HG02981 (cell line): ENCODE measurements around the gene CFC1B.
"Not testable (repeated sequence)": the region's sequence is repeated elsewhere in the genome, so short reads cannot be mapped to it uniquely, and the experiment has no call there.

Experiments
- ATAC-seq: cut with Tn5 transposase; IDR thresholded peaks from one replicate; pipeline ENCODE4 v1.9.1; 2021; ENCODE audit warnings: mild to moderate bottlenecking, moderate library complexity; ENCODE audit not compliant: unreplicated experiment

CFC1B gene

DNA sequence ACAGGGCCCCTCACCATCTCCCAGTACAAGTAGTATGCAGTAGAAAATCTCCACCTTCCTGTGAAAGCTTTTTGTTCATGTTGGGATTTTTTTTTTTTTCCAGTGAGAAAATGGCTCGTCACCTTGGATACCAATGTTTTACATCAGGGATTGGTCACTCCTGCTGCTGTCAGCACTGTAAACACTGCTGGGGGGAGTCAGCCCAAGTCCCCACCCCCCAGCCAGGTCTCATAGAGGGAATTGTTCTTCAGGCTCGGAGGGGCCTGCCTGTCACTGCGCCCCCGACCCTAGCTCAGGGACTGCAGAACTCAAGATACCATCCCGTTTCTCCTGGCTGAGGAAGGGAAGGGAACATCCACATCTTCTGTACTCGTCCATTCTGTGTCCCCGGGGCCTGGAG lies at the start of gene CFC1B:
CFC1B (plus strand) TSS at position 231 of the 400 bp plus-strand sequence. CDS start 263 bp downstream, outside the sequence.
- ATAC-seq, result not testable (repeated sequence)

DNA sequence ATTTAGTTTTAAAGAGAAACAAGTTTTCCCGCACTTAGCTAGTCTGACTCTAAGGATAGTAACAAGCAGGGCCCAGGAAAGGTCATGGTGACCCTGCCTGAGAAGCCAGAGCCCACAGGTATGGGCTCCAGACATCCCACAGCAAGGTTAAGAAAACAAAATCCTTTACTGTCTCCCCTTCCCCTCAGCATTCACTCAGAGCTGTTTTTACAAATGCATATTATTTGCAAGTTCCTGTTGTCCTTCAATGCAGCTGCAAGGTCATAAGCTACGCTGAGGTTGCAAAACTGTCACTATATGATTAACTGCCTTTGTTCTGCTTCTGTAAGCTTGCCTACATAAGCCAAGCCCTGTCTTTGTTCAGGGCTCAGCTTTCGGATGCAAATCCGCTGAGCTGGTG lies 29.9 kb upstream of the CFC1B start:
- ATAC-seq, result not testable (repeated sequence)

DNA sequence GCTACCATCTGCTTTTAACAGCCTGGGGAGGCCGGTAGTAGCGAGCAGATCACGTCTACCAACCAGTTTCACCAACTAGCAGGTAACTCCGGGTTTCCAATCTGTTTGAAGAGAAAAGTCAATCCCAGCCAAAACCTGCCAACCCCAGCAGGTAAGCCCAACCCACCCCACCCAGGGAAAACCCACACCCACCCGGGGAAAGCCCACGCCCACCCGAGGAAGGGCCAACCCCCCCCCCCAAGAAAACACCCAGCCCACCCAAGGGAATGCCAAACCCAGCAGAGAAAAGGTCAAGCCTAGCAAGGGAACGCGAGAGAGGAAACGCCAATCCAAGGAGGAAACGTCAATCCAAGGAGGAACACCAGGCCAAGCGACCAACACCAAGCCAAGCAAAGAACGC lies 11.8 kb upstream of the CFC1B start, which contains the start of gene POTEI:
POTEI (minus strand) TSS at position 101 of the 400 bp plus-strand sequence; CDS start at position 8, 93 bp downstream.
- not testable (repeated sequence) for ATAC-seq

DNA sequence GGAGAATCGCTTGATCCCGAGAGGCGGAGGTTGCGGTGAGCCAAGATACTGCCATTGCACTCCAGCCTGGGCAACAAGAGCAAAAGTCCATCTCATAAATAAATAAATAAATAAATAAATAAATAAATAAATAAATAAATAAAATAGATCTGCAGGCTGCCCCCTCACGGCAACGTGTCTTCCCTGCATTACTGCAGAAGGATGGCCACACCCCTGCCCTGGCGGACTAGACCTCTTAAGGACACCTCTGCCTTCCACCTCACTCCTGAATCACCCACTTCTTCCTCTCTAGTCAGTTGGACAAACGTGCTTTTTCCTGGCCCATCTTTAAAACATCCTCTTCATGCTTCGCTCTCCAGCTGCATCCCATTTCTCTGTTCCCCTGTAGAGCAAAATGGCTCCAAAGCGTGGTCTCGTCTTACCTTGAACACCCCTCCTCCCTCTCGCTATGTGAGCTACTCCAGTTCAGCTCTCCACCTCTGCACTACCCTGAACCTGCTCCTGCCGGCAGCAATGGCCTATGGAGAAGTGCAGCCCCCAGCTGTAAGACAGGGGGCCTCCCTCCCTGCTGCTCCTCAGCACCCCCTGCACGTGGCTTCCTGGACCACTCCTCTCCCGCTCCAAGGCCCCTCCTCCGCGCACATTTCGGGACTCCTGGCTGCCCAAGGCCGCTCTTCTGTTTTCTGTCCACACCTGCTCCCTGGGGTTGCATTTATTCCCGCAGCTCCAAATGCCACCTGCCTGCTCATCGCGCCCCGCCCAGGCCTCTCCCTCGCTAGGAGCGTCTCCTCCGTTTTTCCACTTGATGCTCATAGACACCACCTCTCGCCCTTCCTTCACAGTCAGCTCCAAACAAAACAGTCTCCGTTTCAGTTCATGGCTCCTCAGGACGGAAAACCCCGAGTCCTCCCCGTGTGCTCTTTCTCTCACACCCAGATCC lies 9.9 kb upstream of the CFC1B start:
- not testable (repeated sequence) for ATAC-seq

DNA sequence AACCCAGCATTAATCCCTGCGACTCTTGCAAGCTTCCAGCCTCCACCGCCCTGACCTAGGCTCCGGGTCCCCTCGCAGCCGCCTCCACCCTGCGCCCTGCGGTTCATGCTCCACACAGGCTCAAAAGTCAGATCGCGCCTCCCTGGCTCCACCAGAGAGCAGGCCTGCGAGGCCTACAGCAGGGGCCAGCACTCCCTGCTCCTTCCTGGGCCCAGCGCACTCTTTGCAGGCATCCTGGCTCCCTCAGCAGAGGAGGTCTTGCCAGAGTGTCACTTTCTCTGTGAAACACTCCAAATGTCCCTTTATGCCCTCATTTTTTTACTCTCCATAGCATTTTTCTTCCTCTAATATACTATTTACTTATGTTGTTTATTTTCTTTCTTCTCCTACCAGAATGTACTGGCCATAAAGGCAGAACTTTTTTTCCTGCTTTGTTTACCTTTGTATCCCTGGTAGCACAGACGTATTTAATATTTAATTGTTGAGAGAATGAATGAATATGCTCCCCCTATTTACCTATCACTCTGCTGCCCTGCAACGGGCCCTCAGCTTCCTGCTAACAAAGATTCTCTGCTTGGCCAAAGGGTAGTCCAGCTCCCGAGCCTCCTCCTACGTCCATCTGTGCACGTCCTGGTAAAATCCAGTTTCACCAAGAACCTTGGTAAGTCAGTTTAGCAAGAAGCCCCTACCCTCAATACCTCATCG lies 9.1 kb upstream of the CFC1B start:
- ATAC-seq, result not testable (repeated sequence)

DNA sequence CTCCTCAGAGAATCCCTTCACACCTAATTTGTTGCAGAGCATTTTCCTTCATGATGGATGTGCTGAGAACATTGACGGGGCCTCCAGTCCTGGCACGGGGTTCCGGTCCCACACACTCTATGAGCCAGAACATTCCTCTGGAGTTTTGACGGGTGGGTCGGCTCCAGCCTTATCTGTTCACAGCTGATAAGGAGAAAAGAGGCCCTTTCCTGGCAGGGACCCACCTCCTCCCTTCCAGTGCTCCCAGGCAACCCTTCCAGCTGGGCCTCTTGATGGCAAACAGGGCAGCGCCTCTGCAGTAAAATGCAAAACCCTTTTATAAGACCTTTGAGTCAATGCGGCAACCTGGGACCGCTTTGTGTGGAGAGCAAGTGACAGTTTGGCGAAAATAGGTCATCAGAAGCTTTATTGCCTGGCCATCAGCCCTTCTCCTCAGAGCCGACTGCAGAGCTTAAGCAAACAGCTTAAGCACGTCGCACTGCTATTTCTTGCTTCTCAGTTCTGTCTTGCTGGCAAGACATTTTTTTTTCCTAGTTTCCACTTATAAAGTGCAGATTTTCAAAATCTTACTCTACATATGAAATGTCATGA lies 2.4 kb upstream of the CFC1B start:
- not testable (repeated sequence) for ATAC-seq

DNA sequence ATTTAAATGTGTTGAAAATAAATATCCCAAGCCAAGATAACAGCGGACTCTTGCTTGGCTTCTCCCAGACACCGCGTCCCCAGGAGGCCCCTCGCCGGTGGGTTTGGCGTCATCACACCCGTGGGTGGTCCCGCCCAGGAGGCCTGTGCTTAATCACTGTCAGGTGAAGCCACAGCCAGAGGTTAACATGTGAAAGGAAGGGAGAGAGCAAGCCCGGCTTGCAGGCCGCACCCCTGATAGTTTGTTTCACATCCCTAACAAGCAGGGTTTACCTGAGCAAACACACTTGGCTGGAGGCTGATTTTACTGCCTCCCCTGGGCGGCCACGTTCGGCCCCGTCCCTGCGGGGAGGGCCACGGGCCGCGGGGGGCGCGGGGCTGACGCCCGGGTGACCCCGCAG lies 1.4 kb downstream of the CFC1B start:
- ATAC-seq, result not testable (repeated sequence)

DNA sequence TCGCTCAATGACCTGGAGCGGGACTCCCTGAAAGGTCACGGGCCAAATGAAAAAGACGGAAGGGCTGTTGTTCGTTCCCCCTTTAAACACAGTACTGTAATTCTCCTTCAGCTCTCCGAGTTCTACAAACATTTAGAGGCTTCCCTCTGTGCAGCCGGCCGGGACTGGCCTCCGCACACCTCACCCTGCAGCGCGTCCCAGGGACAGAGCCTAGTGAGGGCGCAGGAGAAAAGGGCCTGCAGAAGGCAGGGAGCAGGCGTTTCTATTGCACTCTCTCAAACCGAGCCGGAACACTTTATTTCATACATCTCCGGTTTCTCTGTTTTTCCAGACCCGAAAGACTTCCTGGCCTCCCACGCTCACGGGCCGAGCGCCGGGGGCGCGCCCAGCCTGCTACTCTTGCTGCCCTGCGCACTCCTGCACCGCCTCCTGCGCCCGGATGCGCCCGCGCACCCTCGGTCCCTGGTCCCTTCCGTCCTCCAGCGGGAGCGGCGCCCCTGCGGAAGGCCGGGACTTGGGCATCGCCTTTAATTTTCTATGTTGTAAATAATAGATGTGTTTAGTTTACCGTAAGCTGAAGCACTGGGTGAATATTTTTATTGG lies 6.4 kb downstream of the CFC1B start:
- ATAC-seq, result not testable (repeated sequence)

DNA sequence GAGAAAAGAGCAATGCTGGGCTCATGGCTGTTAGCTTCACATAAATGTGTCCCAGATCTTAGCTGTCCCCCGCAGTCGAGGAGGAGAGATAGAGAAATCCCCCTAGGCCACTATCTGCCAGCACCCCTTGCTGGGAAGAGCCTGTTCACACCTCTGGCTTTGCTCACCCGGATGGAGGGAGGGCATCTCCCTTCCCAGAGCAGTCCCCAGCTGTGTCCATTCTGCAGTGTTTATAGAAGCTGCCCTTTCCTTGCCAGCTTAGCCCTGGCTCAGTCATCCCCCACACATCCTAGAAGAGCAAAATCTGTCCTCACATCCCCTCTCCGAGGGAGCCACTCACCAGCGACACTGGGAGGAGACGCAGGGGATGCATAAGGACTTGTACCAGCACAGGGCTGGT lies 8.5 kb downstream of the CFC1B start:
- ATAC-seq, result not testable (repeated sequence)

DNA sequence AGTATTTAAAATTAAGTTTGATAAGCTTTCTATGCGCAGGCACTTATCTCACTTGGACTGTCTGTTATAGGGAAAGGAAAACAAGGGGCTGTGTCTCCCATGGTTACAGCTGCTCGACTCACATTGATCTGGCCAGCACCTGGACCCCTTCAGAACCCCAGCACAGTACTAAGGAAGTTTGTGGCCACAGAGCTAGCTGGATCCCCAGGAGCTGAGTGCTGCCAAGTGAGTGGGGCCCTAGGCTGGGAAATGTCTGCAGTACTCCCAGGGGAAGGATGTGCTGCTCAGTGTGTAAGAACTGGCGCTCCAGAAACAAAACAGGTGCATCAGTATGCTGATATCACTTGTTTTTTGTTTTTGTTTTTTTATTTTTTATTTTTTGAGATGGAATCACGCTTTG lies 9.2 kb downstream of the CFC1B start:
- not testable (repeated sequence) for ATAC-seq

DNA sequence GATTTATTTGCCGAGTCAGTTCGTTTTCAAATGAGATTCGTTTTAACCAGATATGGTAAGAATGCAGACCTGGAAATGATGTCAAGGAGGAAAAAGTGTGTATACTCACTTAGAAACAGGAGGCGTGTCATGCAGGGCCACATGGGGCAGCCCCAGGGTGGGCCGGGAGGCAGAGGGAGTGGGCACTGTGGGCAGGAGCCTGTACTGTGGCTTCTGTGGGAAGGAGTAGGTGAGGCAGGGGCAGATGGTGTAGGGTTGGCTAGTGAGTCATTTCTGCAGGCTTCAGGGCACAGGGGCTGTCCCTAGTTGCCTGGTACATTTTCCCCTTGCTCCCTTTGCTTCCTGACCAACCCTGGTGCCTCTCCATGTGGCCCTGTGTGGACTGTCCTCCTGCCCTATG lies 10.2 kb downstream of the CFC1B start:
- ATAC-seq, result peak; percentile 72

DNA sequence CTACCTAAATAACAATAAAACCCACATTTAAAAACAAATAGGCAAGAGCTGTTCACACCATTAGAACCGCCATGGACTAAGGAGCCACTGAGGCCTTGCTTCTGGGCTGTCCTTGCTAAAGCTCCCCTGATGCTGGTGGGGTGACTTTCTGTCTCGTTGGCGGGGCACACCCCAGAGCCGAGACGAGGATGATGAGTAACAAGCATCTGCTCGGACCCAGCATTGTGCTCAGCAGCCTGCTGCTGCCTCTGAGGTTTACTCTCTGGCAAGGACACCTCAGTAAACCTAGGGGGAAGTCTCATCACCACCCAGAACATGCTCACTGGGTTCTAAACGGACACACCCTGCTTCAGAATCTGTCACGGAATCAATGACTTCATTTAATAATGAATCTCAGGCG lies 10.7 kb downstream of the CFC1B start:
- not testable (repeated sequence) for ATAC-seq

DNA sequence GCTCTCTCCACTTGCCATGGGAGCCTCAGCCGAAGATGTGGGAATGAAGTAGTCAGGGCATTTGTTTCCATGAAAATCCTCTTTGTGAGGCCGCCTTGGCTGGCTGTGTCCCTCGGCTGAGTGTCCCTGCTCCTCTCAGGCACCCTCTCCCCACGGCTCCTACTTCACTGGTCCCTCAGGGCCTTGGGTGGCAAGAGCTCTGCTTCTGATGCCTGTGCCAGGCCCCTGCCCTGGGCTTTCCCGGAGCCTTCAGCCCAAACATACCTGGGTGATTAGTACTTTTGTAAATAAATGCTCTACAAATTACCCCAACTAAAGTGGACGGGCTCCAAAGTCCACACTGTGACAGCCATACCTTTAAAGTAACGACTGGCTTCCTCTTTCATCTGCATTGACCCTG lies 15.6 kb downstream of the CFC1B start:
- ATAC-seq, result not testable (repeated sequence)

DNA sequence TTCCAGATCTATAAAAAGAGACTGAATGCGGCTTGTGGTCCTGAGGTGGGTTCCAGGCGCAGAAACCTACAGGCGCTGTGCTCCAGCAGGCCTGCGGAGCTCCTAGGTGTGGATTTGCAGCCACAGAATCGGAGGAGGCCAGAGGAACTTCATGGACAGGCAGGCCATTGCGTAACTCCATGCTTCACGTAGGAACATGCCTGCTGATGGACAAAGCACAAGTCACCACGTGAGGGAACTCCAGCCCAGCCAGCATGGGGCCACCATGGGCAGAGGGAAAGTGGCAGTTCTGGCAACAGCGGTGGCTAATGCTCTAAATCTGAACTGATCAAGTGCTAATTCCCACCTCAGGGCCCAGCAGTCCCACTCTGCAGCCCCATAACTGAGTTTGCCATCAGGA lies 17.2 kb downstream of the CFC1B start:
- not testable (repeated sequence) for ATAC-seq

DNA sequence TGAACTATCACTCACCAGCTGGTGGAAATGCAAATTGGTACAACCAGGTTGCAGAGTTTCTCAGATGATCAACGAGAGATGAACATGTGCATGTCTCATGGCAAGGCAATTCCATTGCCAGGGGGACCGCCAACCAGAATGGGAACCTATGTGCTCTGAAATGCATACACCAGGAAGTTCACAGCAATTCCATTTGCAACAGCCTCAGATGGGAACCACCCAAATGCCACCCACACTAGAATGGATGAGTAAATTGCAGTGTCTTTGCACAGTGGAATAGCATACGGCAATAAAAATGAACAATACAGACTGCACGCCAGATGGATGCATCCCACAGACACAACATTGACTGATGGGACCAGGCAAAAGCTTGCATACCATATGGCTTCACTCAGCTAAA lies 21.8 kb downstream of the CFC1B start:
- not testable (repeated sequence) for ATAC-seq

DNA sequence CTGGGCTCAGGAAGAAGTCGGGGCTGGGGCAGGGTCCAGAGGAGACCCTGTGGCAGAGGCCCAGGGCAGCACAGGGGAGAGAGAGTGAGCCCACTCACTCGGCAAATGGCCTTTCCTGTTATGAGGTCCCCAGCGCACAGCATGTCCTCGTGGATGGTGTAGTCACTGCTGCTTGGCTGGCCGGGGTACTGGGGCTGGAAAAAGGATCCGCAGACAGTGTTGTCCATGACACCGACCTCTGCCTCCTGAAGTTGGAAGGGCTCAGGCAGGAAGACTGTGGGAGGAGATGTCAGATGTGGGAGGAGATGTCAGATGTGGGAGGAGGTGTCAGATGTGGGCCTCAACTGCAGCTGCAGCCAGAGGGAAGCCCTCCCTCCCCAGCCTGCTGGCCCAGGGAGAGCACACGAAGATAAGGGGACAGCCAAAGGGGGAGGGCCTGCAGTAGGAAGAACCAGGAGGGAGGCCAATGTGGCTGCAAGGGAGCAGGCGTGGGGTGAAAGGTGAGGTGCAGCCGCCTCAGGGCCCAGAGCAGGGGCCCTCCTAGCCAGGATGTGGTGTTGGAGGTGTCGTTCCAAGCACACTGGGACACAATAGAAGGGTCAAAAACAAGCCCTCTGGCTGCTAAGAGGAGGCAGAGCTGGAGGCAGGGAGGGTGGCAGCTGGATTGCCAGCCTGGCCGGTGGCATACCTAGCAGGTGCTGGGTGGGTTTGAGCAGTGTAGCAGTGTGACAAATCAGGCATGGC lies 22.9 kb downstream of the CFC1B start:
- ATAC-seq, result not testable (repeated sequence)

DNA sequence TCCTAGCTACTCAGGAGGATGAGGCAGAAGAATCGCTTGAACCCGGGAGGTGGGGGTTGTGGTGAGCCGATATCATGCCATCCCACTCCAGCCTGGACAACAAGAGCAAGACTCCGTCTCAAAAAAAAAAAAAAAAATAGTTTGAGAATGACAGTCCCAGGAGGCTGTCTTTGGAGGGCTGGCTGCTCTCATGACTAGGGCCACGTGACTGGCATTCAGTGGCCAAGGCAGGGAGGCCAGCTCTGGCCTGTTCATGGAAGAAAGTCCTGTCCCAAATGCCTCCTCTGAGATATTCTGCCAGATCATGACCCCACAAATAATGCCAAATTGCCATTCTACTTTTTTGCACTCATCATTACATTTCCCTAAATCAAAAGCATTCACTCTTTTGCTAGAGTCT lies 24.0 kb downstream of the CFC1B start:
- ATAC-seq, result not testable (repeated sequence)

DNA sequence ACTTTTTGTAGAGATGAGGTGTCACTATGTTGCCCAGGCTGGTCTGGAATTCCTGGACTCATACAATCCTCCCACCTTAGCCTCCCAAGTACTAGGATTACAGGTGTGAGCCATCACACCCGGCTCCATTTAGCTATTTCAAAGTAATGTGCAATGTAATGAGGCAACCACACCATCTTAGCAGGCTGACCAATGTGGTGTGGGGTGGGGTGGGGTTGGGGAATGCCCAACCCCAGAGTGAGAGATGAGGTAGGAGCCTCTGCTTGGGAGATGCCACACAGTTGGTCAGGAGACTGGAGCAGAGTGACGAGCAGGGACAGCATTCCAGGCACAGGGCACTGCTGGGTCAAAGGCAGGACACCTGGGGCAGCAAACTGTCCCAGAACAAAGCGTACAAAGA lies 27.4 kb downstream of the CFC1B start:
- ATAC-seq, result not testable (repeated sequence)

DNA sequence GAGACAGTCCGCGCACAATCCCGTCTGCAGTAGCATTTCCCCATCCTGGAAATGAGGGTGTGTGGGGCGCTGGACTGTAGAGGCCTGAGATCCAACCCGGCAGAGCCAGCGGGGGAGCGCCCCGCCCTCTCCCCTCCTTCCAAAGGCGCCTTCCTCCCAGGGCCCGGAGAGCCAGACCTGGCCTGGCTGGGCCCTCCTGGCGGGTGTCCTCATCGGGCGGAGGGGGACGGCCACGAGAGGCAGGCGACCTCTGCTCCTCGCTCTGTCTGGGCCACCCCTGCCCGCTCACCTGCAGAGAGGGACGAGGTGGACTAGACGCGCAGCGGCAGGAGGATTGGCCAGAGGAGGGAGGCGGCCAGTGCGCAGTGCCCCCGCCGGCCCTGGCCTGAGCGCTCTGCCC lies 28.5 kb downstream of the CFC1B start:
- ATAC-seq, result not testable (repeated sequence)

DNA sequence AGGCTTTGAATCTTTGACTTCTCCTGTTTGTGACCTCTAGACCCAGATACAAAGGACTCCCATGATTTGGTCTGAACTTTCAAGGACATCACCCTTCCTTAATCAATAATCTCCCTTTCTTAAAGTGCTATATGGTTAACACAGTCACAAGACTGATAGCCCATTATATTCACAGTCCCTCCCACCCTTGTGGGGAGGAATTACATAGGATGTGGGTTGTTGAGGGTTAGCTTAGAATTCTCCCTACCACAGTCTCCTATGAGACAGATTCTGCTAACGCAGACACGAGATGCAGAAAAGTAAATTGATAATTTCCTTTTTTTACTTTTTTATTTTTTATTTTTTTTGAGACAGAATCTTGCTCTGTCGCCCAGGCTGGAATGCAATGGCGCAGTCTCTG lies 33.2 kb downstream of the CFC1B start:
- ATAC-seq, result not testable (repeated sequence)
